IMR-90 (cell line): Measurements from ENCODE around the gene UPK1A. TPM values are rescaled to one million over a fixed set of nuclear protein-coding genes. Genes with fewer than 3 reads are reported as not detected.

Experiments used
- ATAC-seq: fragments of 200-7000 bp; cut with Tn5 transposase; 2 replicates; pipeline ENCODE4 v1.9.1; 2020; ENCODE audit warnings: low read depth, mild to moderate bottlenecking, moderate library complexity
- BruUV-seq: library from RNA; stranded (reverse); fragments of 400-500 nt; replicated peaks from 2 replicates; lab custom pipeline; 2021; lab: Mats Ljungman, UMichigan
- CTCF ChIA-PET: fragments of 300-600 bp; formaldehyde crosslinking; extraction: SDS; loops from one replicate; lab custom pipeline; 2021; ENCODE audit warnings: antibody characterized with exemption; lab: Yijun Ruan, JAX
- POLR2A ChIA-PET: fragments of 300-600 bp; sonication (Branson Sonifier 250); formaldehyde crosslinking; loops from one replicate; lab custom pipeline; 2022; ENCODE audit warnings: antibody characterized with exemption; ENCODE audit not compliant: unreplicated experiment; lab: Charles Lee
- DNase-seq: peaks from one replicate; pipeline ENCODE4 v3.0.0; 2013
- H2AFZ ChIP-seq: replicated peaks from 2 replicates; pipeline ENCODE3; 2013; ENCODE audit warnings: low read length, mild to moderate bottlenecking; ENCODE audit not compliant: poor library complexity
- H2AK5ac ChIP-seq: 2 replicates; pipeline ENCODE4 v1.6.1; 2013; ENCODE audit warnings: low read depth, low read length, inconsistent platforms
- H2AK9ac ChIP-seq: replicated peaks from 2 replicates; pipeline ENCODE3; 2013; ENCODE audit warnings: mild to moderate bottlenecking, low read depth, low read length, moderate library complexity; ENCODE audit not compliant: poor library complexity
- H2BK120ac ChIP-seq: 2 replicates; pipeline ENCODE4 v1.6.1; 2013; ENCODE audit warnings: low read depth, low read length, inconsistent platforms
- H2BK15ac ChIP-seq: 3 replicates; pipeline ENCODE4 v1.6.1; 2013; ENCODE audit warnings: low read depth, low read length, inconsistent platforms
- H2BK20ac ChIP-seq: 2 replicates; pipeline ENCODE4 v1.6.1; 2013; ENCODE audit warnings: low read depth, mild to moderate bottlenecking, inconsistent platforms, low read length, moderate library complexity
- H2BK5ac ChIP-seq: 2 replicates; pipeline ENCODE4 v1.6.1; 2013; ENCODE audit warnings: mild to moderate bottlenecking, low read depth, low read length, inconsistent platforms; ENCODE audit not compliant: poor library complexity, severe bottlenecking
- H3K14ac ChIP-seq: replicated peaks from 2 replicates; pipeline ENCODE4 v1.6.1; 2013; ENCODE audit warnings: low read depth, low read length, inconsistent platforms
- H3K18ac ChIP-seq: 2 replicates; pipeline ENCODE4 v1.6.1; 2013; ENCODE audit warnings: low read depth, low read length, control low read depth
- H3K23ac ChIP-seq: 2 replicates; pipeline ENCODE4 v1.6.1; 2013; ENCODE audit warnings: low read depth, low read length, inconsistent platforms
- H3K27ac ChIP-seq: 2 replicates; pipeline ENCODE4 v1.5.1; 2013; ENCODE audit warnings: mild to moderate bottlenecking, control low read depth, low read length; ENCODE audit not compliant: insufficient read depth
- H3K27me3 ChIP-seq: 2 replicates; pipeline ENCODE4 v1.6.1; 2013; ENCODE audit warnings: low read length; ENCODE audit not compliant: control insufficient read depth, insufficient read depth
- H3K36me3 ChIP-seq: 2 replicates; pipeline ENCODE4 v1.6.1; 2013; ENCODE audit warnings: low read length, mixed read lengths; ENCODE audit not compliant: control insufficient read depth, insufficient read depth
- H3K4ac ChIP-seq: 2 replicates; pipeline ENCODE4 v1.6.1; 2013; ENCODE audit warnings: low read depth, low read length, inconsistent platforms
- H3K4me1 ChIP-seq: 2 replicates; pipeline ENCODE4 v1.6.1; 2013; ENCODE audit warnings: low read length, mixed read lengths; ENCODE audit not compliant: control insufficient read depth, insufficient read depth
- H3K4me2 ChIP-seq: 2 replicates; pipeline ENCODE4 v1.6.1; 2013; ENCODE audit warnings: low read depth, mild to moderate bottlenecking, control low read depth, low read length, moderate library complexity
- H3K4me3 ChIP-seq: 2 replicates; pipeline ENCODE4 v1.5.1; 2013; ENCODE audit warnings: low read depth, mild to moderate bottlenecking, control low read depth, low read length, moderate library complexity; ENCODE audit not compliant: insufficient read depth
- H3K56ac ChIP-seq: 2 replicates; pipeline ENCODE4 v1.6.1; 2013; ENCODE audit warnings: low read length, inconsistent platforms; ENCODE audit not compliant: insufficient read depth; ENCODE audit errors: extremely low read depth
- H3K79me1 ChIP-seq, 2 experiments: 2 replicates each; pipeline ENCODE4 v1.6.1; 2013; ENCODE audit warnings: low read length in 2 of 2, inconsistent platforms in 1 of 2, low read depth in 1 of 2
- H3K9ac ChIP-seq: 2 replicates; pipeline ENCODE4 v1.6.1; 2013; ENCODE audit warnings: low read depth, low read length, control low read depth
- H3K9me1 ChIP-seq: 2 replicates; pipeline ENCODE4 v1.6.1; 2013; ENCODE audit warnings: low read length, inconsistent platforms; ENCODE audit not compliant: insufficient read depth
- H3K9me3 ChIP-seq: 2 replicates; pipeline ENCODE4 v1.6.1; 2013; ENCODE audit warnings: low read length; ENCODE audit not compliant: control insufficient read depth, insufficient read depth
- H4K20me1 ChIP-seq: 2 replicates; pipeline ENCODE4 v1.6.1; 2013; ENCODE audit warnings: low read length, inconsistent platforms; ENCODE audit not compliant: insufficient read depth
- H4K5ac ChIP-seq: 2 replicates; pipeline ENCODE4 v1.6.1; 2013; ENCODE audit warnings: mild to moderate bottlenecking, low read depth, low read length, control low read depth
- H4K8ac ChIP-seq, 2 experiments: 2 replicates each; pipeline ENCODE4 v1.6.1; 2013; ENCODE audit warnings: low read depth in 2 of 2, low read length in 2 of 2, control low read depth in 1 of 2, inconsistent platforms in 1 of 2
- H4K91ac ChIP-seq: 2 replicates; pipeline ENCODE4 v1.6.1; 2013; ENCODE audit warnings: low read depth, low read length, inconsistent platforms; ENCODE audit not compliant: insufficient read depth
- BHLHE40 ChIP-seq: fragments of 150-350 bp; IDR thresholded peaks from 2 replicates; pipeline ENCODE4 v1.6.1; 2016; ENCODE audit warnings: mild to moderate bottlenecking, low read depth, low read length
- CEBPB ChIP-seq: IDR thresholded peaks from 2 replicates; pipeline ENCODE4 v1.6.1; 2012; ENCODE audit warnings: low read depth, low read length, improper control_type of control experiment
- CHD1 ChIP-seq: IDR thresholded peaks from 2 replicates; pipeline ENCODE4 v1.6.1; 2012; ENCODE audit warnings: low read depth, low read length, improper control_type of control experiment
- ELK1 ChIP-seq: fragments of 150-350 bp; IDR thresholded peaks from 2 replicates; pipeline ENCODE4 v1.6.1; 2016; ENCODE audit warnings: low read depth, mild to moderate bottlenecking, low read length, moderate library complexity, borderline replicate concordance
- FOS ChIP-seq: fragments of 150-350 bp; IDR thresholded peaks from 2 replicates; pipeline ENCODE4 v1.6.1; 2016; ENCODE audit warnings: low read depth, low read length
- MAFK ChIP-seq: IDR thresholded peaks from 2 replicates; pipeline ENCODE4 v1.6.1; 2012; ENCODE audit warnings: low read depth, low read length, improper control_type of control experiment
- MAZ ChIP-seq: IDR thresholded peaks from 2 replicates; pipeline ENCODE4 v1.6.1; 2012; ENCODE audit warnings: low read depth, mild to moderate bottlenecking, low read length, improper control_type of control experiment, moderate library complexity, borderline replicate concordance
- NFE2L2 ChIP-seq: fragments of 150-350 bp; IDR thresholded peaks from 2 replicates; pipeline ENCODE4 v1.6.1; 2016; ENCODE audit warnings: low read depth, mild to moderate bottlenecking, low read length
- POLR2A ChIP-seq: IDR thresholded peaks from 2 replicates; pipeline ENCODE4 v1.6.1; 2012; ENCODE audit warnings: mild to moderate bottlenecking, low read depth, low read length
- RAD21 ChIP-seq: IDR thresholded peaks from 2 replicates; pipeline ENCODE4 v1.6.1; 2012; ENCODE audit warnings: low read length, improper control_type of control experiment
- RCOR1 ChIP-seq: IDR thresholded peaks from 2 replicates; pipeline ENCODE4 v1.6.1; 2012; ENCODE audit warnings: mild to moderate bottlenecking, low read length, improper control_type of control experiment; ENCODE audit not compliant: insufficient replicate concordance
- SMC3 ChIP-seq: fragments of 150-350 bp; IDR thresholded peaks from 2 replicates; pipeline ENCODE4 v1.6.1; 2016; ENCODE audit warnings: low read depth, mild to moderate bottlenecking, antibody characterized with exemption, low read length, moderate library complexity
- USF2 ChIP-seq: fragments of 150-350 bp; IDR thresholded peaks from 2 replicates; pipeline ENCODE4 v1.6.1; 2017; ENCODE audit warnings: mild to moderate bottlenecking, antibody characterized with exemption, low read length, low read depth
- WGBS, 2 experiments: methylation state at CpG; one replicate each; pipeline versions ENCODE4 v1.1.5 to v1.1.7; 2013; ENCODE audit warnings: missing lambda C conversion rate in 2 of 2; ENCODE audit not compliant: insufficient read length in 1 of 2; ENCODE audit errors: extremely low coverage in 2 of 2; 5-methylcytosine and 5-hydroxymethylcytosine counted together
- dilution Hi-C: fragments of 300-500 bp; cut with HindIII; formaldehyde crosslinking; loops from one replicate; pipeline ENCODE4 v1.14.3; 2018; ENCODE audit warnings: low sequenced_read_pairs; ENCODE audit not compliant: unreplicated experiment
- in situ Hi-C: fragments of 300-500 bp; cut with MboI; formaldehyde crosslinking; loops from 3 replicates; pipeline ENCODE4 v1.14.3; 2019; ENCODE audit warnings: low sequenced_read_pairs, inconsistent platforms, mixed read lengths
- intact Hi-C: fragments of 100-400 bp; cut with micrococcal nuclease; formaldehyde crosslinking; loops from 2 replicates; pipeline ENCODE4 v1.10.0; 2022
- polyA plus RNA-seq, 3 experiments: library from polyadenylated mRNA; depleted of rRNA; stranded (reverse); fragments of >200 nt; gene quantifications; 2 replicates each; pipeline ENCODE4 v1.2.3, GENCODE V29; 2012; ENCODE audit warnings: low replicate concordance in 1 of 3
- total RNA-seq: library from RNA; depleted of rRNA; stranded (reverse); fragments of >200 nt; gene quantifications from 2 replicates; pipeline ENCODE4 v1.2.3, GENCODE V29; 2012

The UPK1A gene
- total and polyA plus RNA-seq, 2 of the 4 experiments (the other 2 are of a cell fraction): 0.21 TPM; not detected in 1

- peak overlapping the region; percentile 67 for H3K56ac ChIP-seq
- H3K36me3 ChIP-seq: peaks cover 13% of the 10 kb centered on the region; the same call in 1 of the 2 replicates
- H4K8ac ChIP-seq: peak overlapping the region; percentile 73 to 87
- H3K23ac ChIP-seq: peak overlapping the region; percentile 41; the same call in 1 of the 2 replicates
- no peaks in the 10 kb centered on the region for H3K27me3 ChIP-seq
- H3K4me2 ChIP-seq: peak overlapping the region; percentile 75
- H3K9me3 ChIP-seq: no peaks in the 10 kb centered on the region
- intact Hi-C loops (loop anchor here (1.0 to 2.0 kb wide), 5 partner anchors 24 to 214 kb away; partner anchors contain the start of genes PSENEN and U2AF1L4), in situ Hi-C loops (loop anchor here (5.0 kb wide), 1 partner anchor 170 kb away; the partner anchor contains the start of gene TMEM147), dilution Hi-C loops (no loop called here)
- peak overlapping the region; percentile 84 for H2AK9ac ChIP-seq
- H2BK15ac ChIP-seq: no peak overlapping the region; the same call in 2 of the 3 replicates
- H3K9ac ChIP-seq: peak overlapping the region; percentile 57
- BruUV-seq: no TSS peak
- no peak overlapping the region for H2BK20ac ChIP-seq
- DNase-seq: peak; percentile 94
- ChIA-PET POLR2A (no interaction called here), CTCF (no interaction called here)
- H3K79me1 ChIP-seq: peaks cover 4 to 37% of the 10 kb centered on the region in 2 experiments; a peak in 2 of 4 replicates
- peak overlapping the region; percentile 99 for H2AFZ ChIP-seq
- peak; percentile 87 for ATAC-seq
- H3K27ac ChIP-seq: peak overlapping the region; percentile 62
- peak overlapping the region; percentile 71 for H2BK5ac ChIP-seq
- no peak overlapping the region for H3K18ac ChIP-seq
- peaks cover 14% of the 10 kb centered on the region for H3K4me1 ChIP-seq
- no peaks in the 10 kb centered on the region; the same call in 1 of the 2 replicates for H3K9me1 ChIP-seq
- peak overlapping the region; percentile 81; the same call in 1 of the 2 replicates for H3K14ac ChIP-seq
- peak overlapping the region; percentile 74; the same call in 1 of the 2 replicates for H4K91ac ChIP-seq
- H4K5ac ChIP-seq: peak overlapping the region; percentile 35
- peaks cover 16% of the 10 kb centered on the region for H4K20me1 ChIP-seq
- H2BK120ac ChIP-seq: no peak overlapping the region
- H3K4me3 ChIP-seq: peak overlapping the region; percentile 72
- peak overlapping the region; percentile 91 for H3K4ac ChIP-seq
- WGBS, 2 experiments: 0% methylated on average over 18 of the region's 77 CpGs; no CpG with 5 or more reads in 1 of the 2 experiments
- 0 out of 2 replicates have a peak overlapping the region, but pooled peaks have one; percentile 17 for H2AK5ac ChIP-seq
- no peak for TF ChIP-seq CHD1
- no peak for TF ChIP-seq CEBPB
- TF ChIP-seq BHLHE40: 0 out of 2 replicates have a peak, but pooled peaks have one; percentile 10
- TF ChIP-seq POLR2A: no peak
- no peak for TF ChIP-seq ELK1
- no peak for TF ChIP-seq MAFK
- TF ChIP-seq NFE2L2: no peak
- TF ChIP-seq RAD21: peak; percentile 71
- TF ChIP-seq USF2: no peak
- TF ChIP-seq SMC3: peak; percentile 62; the same call in 1 of the 2 replicates
- TF ChIP-seq FOS: no peak
- TF ChIP-seq RCOR1: no peak
- peak; percentile 81; the same call in 1 of the 2 replicates for TF ChIP-seq MAZ
These were observed 50.7 kb downstream of the UPK1A start for GRCh38 chr19:35716801-35717664.
